ENCODE measurements around the gene PSMB5. TPM values are rescaled to one million over a fixed set of nuclear protein-coding genes. Genes with fewer than 3 reads are reported as not detected.

PSMB5 gene
- total RNA-seq, 1 donor from 2014 or later = 239 TPM

DNA sequence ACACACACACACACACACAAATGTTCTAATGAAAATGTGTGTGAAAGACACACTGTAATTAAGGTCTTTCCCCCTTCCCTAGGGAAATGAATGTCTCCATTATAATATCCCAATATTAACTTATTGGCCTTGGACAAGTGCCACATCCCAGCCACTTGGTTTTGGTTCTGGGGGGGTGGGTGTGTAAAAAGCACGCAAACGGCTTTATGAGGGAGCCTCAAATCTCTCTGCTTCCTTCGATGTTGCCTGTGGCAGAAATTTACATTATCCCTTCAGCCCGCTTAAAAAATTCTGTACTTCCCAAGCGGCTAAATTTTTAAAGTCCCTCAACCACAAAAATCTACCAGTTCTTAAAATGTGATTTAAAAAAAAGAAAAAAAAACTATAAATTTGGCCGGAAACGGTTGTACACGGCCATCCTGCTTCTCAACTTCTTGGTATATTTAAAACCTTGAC lies 25.2 kb downstream of the PSMB5 start:
- Mint-ChIP-seq H3K4me3 (ENCODE audit: unreplicated experiment) (peak overlapping the region; percentile 86), H3K9me3 (ENCODE audit: unreplicated experiment) (no peaks in the 10 kb centered on the region), H3K4me1 (ENCODE audit: low read depth, unreplicated experiment) (peaks cover 8% of the 10 kb centered on the region), H3K27me3 (ENCODE audit: low read depth, unreplicated experiment) (no peaks in the 10 kb centered on the region), H3K36me3 (ENCODE audit: low read depth, unreplicated experiment) (no peaks in the 10 kb centered on the region), H3K27ac (ENCODE audit: unreplicated experiment) (no peak overlapping the region)
- Histone ChIP-seq H3K4me3 (ENCODE audit: insufficient read depth, low read depth, low read length) (peak overlapping the region; percentile 67), H3K36me3 (ENCODE audit: insufficient read depth, low read length) (no peaks in the 10 kb centered on the region), H4K20me1 (ENCODE audit: insufficient read depth, low read length) (no peaks in the 10 kb centered on the region), H3K4me1 (ENCODE audit: insufficient read depth, low read length) (peaks cover 22% of the 10 kb centered on the region), H3K27me3 (ENCODE audit: insufficient read depth, low read length) (no peaks in the 10 kb centered on the region), H3K9me3 (ENCODE audit: insufficient read depth, low read depth, low read length) (no peaks in the 10 kb centered on the region), H3K27ac (ENCODE audit: low read depth, low read length) (peak overlapping the region; percentile 34), H2AFZ (ENCODE audit: low read depth, low read length) (peak overlapping the region; percentile 97), H3K79me2 (ENCODE audit: insufficient read depth, low read length) (no peaks in the 10 kb centered on the region), H3K9ac (ENCODE audit: low read length) (peak overlapping the region; percentile 83), H3K4me2 (ENCODE audit: low read length) (peak overlapping the region; percentile 91)
- DNase-seq (ENCODE audit: low read depth) (no peak), FAIRE-seq (no peak)
- TF ChIP-seq, protein P1, sequence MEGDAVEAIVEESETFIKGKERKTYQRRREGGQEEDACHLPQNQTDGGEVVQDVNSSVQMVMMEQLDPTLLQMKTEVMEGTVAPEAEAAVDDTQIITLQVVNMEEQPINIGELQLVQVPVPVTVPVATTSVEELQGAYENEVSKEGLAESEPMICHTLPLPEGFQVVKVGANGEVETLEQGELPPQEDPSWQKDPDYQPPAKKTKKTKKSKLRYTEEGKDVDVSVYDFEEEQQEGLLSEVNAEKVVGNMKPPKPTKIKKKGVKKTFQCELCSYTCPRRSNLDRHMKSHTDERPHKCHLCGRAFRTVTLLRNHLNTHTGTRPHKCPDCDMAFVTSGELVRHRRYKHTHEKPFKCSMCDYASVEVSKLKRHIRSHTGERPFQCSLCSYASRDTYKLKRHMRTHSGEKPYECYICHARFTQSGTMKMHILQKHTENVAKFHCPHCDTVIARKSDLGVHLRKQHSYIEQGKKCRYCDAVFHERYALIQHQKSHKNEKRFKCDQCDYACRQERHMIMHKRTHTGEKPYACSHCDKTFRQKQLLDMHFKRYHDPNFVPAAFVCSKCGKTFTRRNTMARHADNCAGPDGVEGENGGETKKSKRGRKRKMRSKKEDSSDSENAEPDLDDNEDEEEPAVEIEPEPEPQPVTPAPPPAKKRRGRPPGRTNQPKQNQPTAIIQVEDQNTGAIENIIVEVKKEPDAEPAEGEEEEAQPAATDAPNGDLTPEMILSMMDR (IDR thresholded peaks at IDR 0.05; ENCODE audit: insufficient read depth, low read depth, low read length) = no peak
- TF ChIP-seq EZH2 (IDR thresholded peaks at IDR 0.05; ENCODE audit: insufficient read depth, low read length) = no peak

DNA sequence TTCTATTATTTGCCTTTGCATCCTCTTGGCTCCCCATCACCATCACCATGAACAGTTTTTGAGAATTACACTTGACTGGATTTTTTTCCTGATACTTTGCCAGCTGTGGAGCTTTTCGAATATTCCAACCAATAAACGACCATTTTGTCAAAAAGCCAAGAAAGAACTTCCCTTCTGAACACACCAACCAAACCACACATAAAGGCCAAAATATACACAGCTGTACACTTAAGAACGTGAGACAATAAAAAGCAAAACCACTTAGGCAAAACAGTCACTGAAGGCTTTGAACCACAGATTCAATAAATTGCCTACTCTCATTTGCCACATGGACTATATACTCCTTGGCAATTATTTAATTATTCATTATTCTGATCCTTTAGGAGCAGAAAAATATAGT lies 25.9 kb downstream of the PSMB5 start:
- H3K4me1 Mint-ChIP-seq (ENCODE audit: low read depth, unreplicated experiment) = peaks cover 8% of the 10 kb centered on the region
- no peak for FAIRE-seq
- no peak overlapping the region for H3K4me2 ChIP-seq (ENCODE audit: low read length)
- H3K36me3 ChIP-seq (ENCODE audit: insufficient read depth, low read length) = no peaks in the 10 kb centered on the region
- no peak overlapping the region for H3K4me3 ChIP-seq (ENCODE audit: insufficient read depth, low read depth, low read length)
- H3K27ac Mint-ChIP-seq (ENCODE audit: unreplicated experiment) = no peak overlapping the region
- H3K9ac ChIP-seq (ENCODE audit: low read length) = no peak overlapping the region
- no peaks in the 10 kb centered on the region for H3K79me2 ChIP-seq (ENCODE audit: insufficient read depth, low read length)
- TF ChIP-seq, protein P1 (IDR thresholded peaks at IDR 0.05; ENCODE audit: insufficient read depth, low read depth, low read length) = no peak
- no peak for TF ChIP-seq EZH2 (IDR thresholded peaks at IDR 0.05; ENCODE audit: insufficient read depth, low read length)
- no peaks in the 10 kb centered on the region for H4K20me1 ChIP-seq (ENCODE audit: insufficient read depth, low read length)
- no peak for DNase-seq (ENCODE audit: low read depth)
- H3K4me3 Mint-ChIP-seq (ENCODE audit: unreplicated experiment) = peak overlapping the region; percentile 40
- H3K27me3 ChIP-seq (ENCODE audit: insufficient read depth, low read length) = no peaks in the 10 kb centered on the region
- peaks cover 22% of the 10 kb centered on the region for H3K4me1 ChIP-seq (ENCODE audit: insufficient read depth, low read length)
- H3K36me3 Mint-ChIP-seq (ENCODE audit: low read depth, unreplicated experiment) = no peaks in the 10 kb centered on the region
- H3K9me3 Mint-ChIP-seq (ENCODE audit: unreplicated experiment) = no peaks in the 10 kb centered on the region
- H3K27me3 Mint-ChIP-seq (ENCODE audit: low read depth, unreplicated experiment) = no peaks in the 10 kb centered on the region
- no peak overlapping the region for H2AFZ ChIP-seq (ENCODE audit: low read depth, low read length)
- H3K27ac ChIP-seq (ENCODE audit: low read depth, low read length) = no peak overlapping the region
- no peaks in the 10 kb centered on the region for H3K9me3 ChIP-seq (ENCODE audit: insufficient read depth, low read depth, low read length)

DNA sequence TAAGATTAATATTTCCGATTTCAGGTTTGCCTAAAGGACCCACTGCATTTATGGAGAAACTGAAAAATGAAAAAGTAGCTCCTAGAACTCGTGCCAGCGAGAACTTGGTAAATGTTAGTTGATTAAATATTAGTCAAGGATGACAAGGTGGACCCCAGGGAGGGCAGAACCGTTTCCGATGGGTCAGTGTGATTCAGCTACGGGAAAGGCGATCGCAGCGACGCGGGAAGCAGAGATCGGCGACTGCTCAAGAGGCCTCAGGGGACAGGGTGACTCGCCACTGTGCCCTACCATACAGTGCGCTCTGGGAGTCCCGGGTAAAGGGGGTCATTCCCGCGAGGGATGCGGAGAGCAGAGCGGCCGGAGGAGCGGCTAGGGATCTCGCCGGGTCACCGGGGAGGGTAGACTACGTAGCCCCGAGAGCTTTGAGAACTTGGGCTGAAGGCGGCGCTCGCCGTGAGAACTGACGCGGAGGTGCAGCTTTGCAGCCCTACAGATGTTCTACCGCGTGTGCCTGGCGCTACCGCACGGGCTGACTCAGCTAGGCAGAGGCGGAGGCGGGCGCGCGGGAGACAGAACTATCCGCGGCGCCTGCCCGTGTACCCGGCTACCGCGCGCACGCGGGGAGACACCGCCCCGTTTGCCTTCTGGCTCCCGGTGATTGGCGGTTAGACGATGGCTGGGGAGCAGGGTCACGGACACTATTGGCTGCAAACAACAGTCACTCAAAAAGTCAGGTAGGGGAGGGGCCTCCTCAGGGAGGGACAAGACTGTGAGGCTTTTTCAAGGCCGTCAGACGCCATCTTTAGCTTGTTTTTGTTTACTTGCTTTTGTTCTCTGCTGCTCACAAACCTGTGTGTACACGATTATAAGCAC lies 27.9 kb downstream of the PSMB5 start:
- no peaks in the 10 kb centered on the region for H3K36me3 ChIP-seq (ENCODE audit: insufficient read depth, low read length)
- peak overlapping the region; percentile 94 for H3K9ac ChIP-seq (ENCODE audit: low read length)
- peak overlapping the region; percentile 94 for H3K4me2 ChIP-seq (ENCODE audit: low read length)
- peaks cover 22% of the 10 kb centered on the region for H3K4me1 ChIP-seq (ENCODE audit: insufficient read depth, low read length)
- DNase-seq (ENCODE audit: low read depth) = peak; percentile 92
- no peaks in the 10 kb centered on the region for H3K36me3 Mint-ChIP-seq (ENCODE audit: low read depth, unreplicated experiment)
- H3K79me2 ChIP-seq (ENCODE audit: insufficient read depth, low read length) = no peaks in the 10 kb centered on the region
- peak overlapping the region; percentile 79 for H3K4me3 ChIP-seq (ENCODE audit: insufficient read depth, low read depth, low read length)
- H3K27ac ChIP-seq (ENCODE audit: low read depth, low read length) = peak overlapping the region; percentile 94
- H3K27me3 Mint-ChIP-seq (ENCODE audit: low read depth, unreplicated experiment) = no peaks in the 10 kb centered on the region
- peak overlapping the region; percentile 92 for H3K4me3 Mint-ChIP-seq (ENCODE audit: unreplicated experiment)
- peak overlapping the region; percentile 99 for H3K27ac Mint-ChIP-seq (ENCODE audit: unreplicated experiment)
- no peaks in the 10 kb centered on the region for H3K9me3 ChIP-seq (ENCODE audit: insufficient read depth, low read depth, low read length)
- no peak for FAIRE-seq
- peak overlapping the region; percentile 98 for H2AFZ ChIP-seq (ENCODE audit: low read depth, low read length)
- no peaks in the 10 kb centered on the region for H3K27me3 ChIP-seq (ENCODE audit: insufficient read depth, low read length)
- no peak for TF ChIP-seq EZH2 (IDR thresholded peaks at IDR 0.05; ENCODE audit: insufficient read depth, low read length)
- TF ChIP-seq, protein P1 (IDR thresholded peaks at IDR 0.05; ENCODE audit: insufficient read depth, low read depth, low read length) = no peak
- no peaks in the 10 kb centered on the region for H4K20me1 ChIP-seq (ENCODE audit: insufficient read depth, low read length)
- no peaks in the 10 kb centered on the region for H3K9me3 Mint-ChIP-seq (ENCODE audit: unreplicated experiment)
- H3K4me1 Mint-ChIP-seq (ENCODE audit: low read depth, unreplicated experiment) = peaks cover 8% of the 10 kb centered on the region
